ACC112 (cell line): Measurements from ENCODE around the gene MSTO1.
A peak's percentile ranks its signal among the peaks of the same experiment; 100 is the strongest.
"Not testable (repeated sequence)": the region's sequence is repeated elsewhere in the genome, so short reads cannot be mapped to it uniquely, and the experiment has no call there.

ENCODE experiments used
- H2AFZ ChIP-seq: fragments of 200-600 bp; sonication (generic); one replicate; pipeline ENCODE4 v1.6.0; 2017; ENCODE audit warnings: antibody characterized with exemption, low read length; ENCODE audit not compliant: unreplicated experiment
- H3K27ac ChIP-seq: fragments of 200-600 bp; sonication (generic); 2 replicates; pipeline ENCODE4 v1.5.1; 2014; ENCODE audit warnings: low read depth, mild to moderate bottlenecking, antibody characterized with exemption, low read length, moderate library complexity
- H3K27me3 ChIP-seq: fragments of 200-600 bp; sonication (generic); 2 replicates; pipeline ENCODE4 v1.6.1; 2014; ENCODE audit warnings: mild to moderate bottlenecking, antibody characterized with exemption, low read length, moderate library complexity, mixed read lengths; ENCODE audit not compliant: insufficient read depth
- H3K36me3 ChIP-seq: fragments of 200-600 bp; sonication (generic); 2 replicates; pipeline ENCODE4 v1.6.1; 2016; ENCODE audit warnings: mild to moderate bottlenecking, antibody characterized with exemption, low read length, moderate library complexity, mixed read lengths; ENCODE audit not compliant: insufficient read depth
- H3K4me1 ChIP-seq: fragments of 200-600 bp; sonication (generic); one replicate; pipeline ENCODE4 v1.6.1; 2016; ENCODE audit warnings: low read length, mixed read lengths; ENCODE audit not compliant: insufficient read depth, unreplicated experiment, control insufficient read depth
- H3K4me3 ChIP-seq: fragments of 200-600 bp; sonication (generic); 2 replicates; pipeline ENCODE4 v1.5.1; 2014; ENCODE audit warnings: mild to moderate bottlenecking, low read depth, low read length
- H3K79me2 ChIP-seq: fragments of 200-600 bp; sonication (generic); one replicate; pipeline ENCODE4 v1.6.0; 2016; ENCODE audit warnings: low read length; ENCODE audit not compliant: control insufficient read depth, unreplicated experiment, insufficient read depth

Gene MSTO1

GRCh38 chr1:155609515-155610256 is at the start of gene MSTO1:
Gene MSTO1 (plus strand): TSS chr1:155610218. CDS start chr1:155610249, 31 bp downstream.
- H3K4me1 ChIP-seq = no peaks in the 10 kb centered on the region
- H2AFZ ChIP-seq = peak within 1 kb of the TSS; percentile 69
- H3K27ac ChIP-seq = peak within 1 kb of the TSS; percentile 69
- H3K27me3 ChIP-seq = no peaks in the 10 kb centered on the region
- peaks cover 3% of the 10 kb centered on the region for H3K79me2 ChIP-seq
- H3K4me3 ChIP-seq = peak within 1 kb of the TSS; percentile 94
- no peaks in the 10 kb centered on the region for H3K36me3 ChIP-seq

GRCh38 chr1:155561779-155562580 is 48.0 kb upstream of the MSTO1 start:
- peak overlapping the region; percentile 95 for H3K27ac ChIP-seq
- H3K79me2 ChIP-seq = peaks cover 81% of the 10 kb centered on the region
- peak overlapping the region; percentile 77 for H2AFZ ChIP-seq
- peaks cover 11% of the 10 kb centered on the region for H3K4me1 ChIP-seq
- not testable (repeated sequence) for H3K27me3 ChIP-seq, H3K36me3 ChIP-seq
- peak overlapping the region; percentile 94 for H3K4me3 ChIP-seq

- H3K79me2 ChIP-seq = peaks cover 74% of the 10 kb centered on the region
- peak within 1 kb of the TSS; percentile 94 for H3K4me3 ChIP-seq
- H3K27ac ChIP-seq = peak within 1 kb of the TSS; percentile 95
- peak within 1 kb of the TSS; percentile 77 for H2AFZ ChIP-seq
- peaks cover 8% of the 10 kb centered on the region for H3K36me3 ChIP-seq
- no peaks in the 10 kb centered on the region for H3K27me3 ChIP-seq
- peaks cover 11% of the 10 kb centered on the region for H3K4me1 ChIP-seq
Measured at GRCh38 chr1:155562581-155563376, 47.2 kb upstream of the MSTO1 start, which contains the start of gene ASH1L. Gene ASH1L (minus strand): TSS chr1:155562803. CDS start chr1:155521519, 41,284 bp downstream.

- H3K36me3 ChIP-seq, H2AFZ ChIP-seq, H3K27me3 ChIP-seq: not testable (repeated sequence)
- Histone ChIP-seq H3K79me2 (peaks cover 70% of the 10 kb centered on the region), H3K4me1 (peaks cover 11% of the 10 kb centered on the region), H3K4me3 (peak overlapping the region; percentile 94), H3K27ac (peak overlapping the region; percentile 95)
Measured at GRCh38 chr1:155563377-155564022, 46.5 kb upstream of the MSTO1 start.

- H3K36me3 ChIP-seq = peaks cover 8% of the 10 kb centered on the region
- no peak overlapping the region for H2AFZ ChIP-seq
- H3K4me1 ChIP-seq = peaks cover 14% of the 10 kb centered on the region
- H3K79me2 ChIP-seq = peaks cover 38% of the 10 kb centered on the region
- no peaks in the 10 kb centered on the region for H3K27me3 ChIP-seq
- peak overlapping the region; percentile 72 for H3K27ac ChIP-seq
- no peak overlapping the region for H3K4me3 ChIP-seq
Measured at GRCh38 chr1:155569988-155570592, 39.9 kb upstream of the MSTO1 start.

- Histone ChIP-seq H3K27me3 (no peaks in the 10 kb centered on the region), H3K36me3 (peaks cover 4% of the 10 kb centered on the region; the same call in 1 of the 2 replicates), H3K27ac (peak overlapping the region; percentile 72), H3K4me1 (peaks cover 17% of the 10 kb centered on the region), H3K79me2 (peaks cover 33% of the 10 kb centered on the region), H3K4me3 (no peak overlapping the region), H2AFZ (no peak overlapping the region)
Measured at GRCh38 chr1:155570593-155570990, 39.4 kb upstream of the MSTO1 start.

GRCh38 chr1:155574077-155574476 is 35.9 kb upstream of the MSTO1 start:
- Histone ChIP-seq H3K79me2 (peaks cover 18% of the 10 kb centered on the region), H3K27me3 (no peaks in the 10 kb centered on the region), H3K36me3 (no peaks in the 10 kb centered on the region), H3K4me1 (peaks cover 17% of the 10 kb centered on the region), H3K27ac (no peak overlapping the region), H3K4me3 (no peak overlapping the region), H2AFZ (no peak overlapping the region)

- H3K79me2 ChIP-seq = peaks cover 18% of the 10 kb centered on the region
- not testable (repeated sequence) for H3K27me3 ChIP-seq, H3K4me3 ChIP-seq, H3K4me1 ChIP-seq, H2AFZ ChIP-seq, H3K27ac ChIP-seq, H3K36me3 ChIP-seq
Measured at GRCh38 chr1:155575608-155576007, 34.4 kb upstream of the MSTO1 start.

GRCh38 chr1:155583846-155584245 is 26.2 kb upstream of the MSTO1 start:
- H3K36me3 ChIP-seq, H3K4me3 ChIP-seq, H3K27me3 ChIP-seq, H3K79me2 ChIP-seq, H2AFZ ChIP-seq, H3K27ac ChIP-seq, H3K4me1 ChIP-seq: not testable (repeated sequence)

GRCh38 chr1:155589282-155589681 is 20.7 kb upstream of the MSTO1 start:
- H3K4me3 ChIP-seq, H3K27ac ChIP-seq, H3K79me2 ChIP-seq, H2AFZ ChIP-seq, H3K27me3 ChIP-seq, H3K4me1 ChIP-seq, H3K36me3 ChIP-seq: not testable (repeated sequence)
